NCI-H510A treated with DMSO at 0.1 percent for 48 hours (cell line): ENCODE data around the gene ABL2.
A peak's percentile ranks its signal among the peaks of the same experiment; 100 is the strongest.

Experiments
- DNase-seq: peaks from one replicate; lab custom pipeline; 2025; lab: John Stamatoyannopoulos, UW

The ABL2 gene

GRCh38 chr1:179094818-179095217, 134.7 kb downstream of the ABL2 start:
- peak; percentile 19 for DNase-seq

- DNase-seq, result no peak
These were observed 136.5 kb downstream of the ABL2 start for GRCh38 chr1:179092896-179093461.

- no peak for DNase-seq
These were observed 137.7 kb downstream of the ABL2 start for GRCh38 chr1:179091691-179092165.

GRCh38 chr1:179090923-179091322, 138.6 kb downstream of the ABL2 start:
- no peak for DNase-seq

- no peak for DNase-seq
These were observed 139.0 kb downstream of the ABL2 start for GRCh38 chr1:179090522-179090921.

- no peak for DNase-seq
These were observed 139.5 kb downstream of the ABL2 start for GRCh38 chr1:179089827-179090482.

GRCh38 chr1:179087665-179088064, 141.8 kb downstream of the ABL2 start:
- DNase-seq, result peak; percentile 46

- no peak for DNase-seq
These were observed 145.9 kb downstream of the ABL2 start for GRCh38 chr1:179083533-179083932.

- DNase-seq, result no peak
These were observed 146.5 kb downstream of the ABL2 start for GRCh38 chr1:179082999-179083335.

- peak; percentile 58 for DNase-seq
These were observed 147.0 kb downstream of the ABL2 start for GRCh38 chr1:179082333-179082998.

GRCh38 chr1:179081687-179082332, 147.7 kb downstream of the ABL2 start, which contains the start of gene TOR3A:
Gene TOR3A (plus strand): TSS chr1:179082070. CDS start chr1:179082129, 59 bp downstream.
- DNase-seq, result peak; percentile 89

- DNase-seq, result peak; percentile 34
These were observed 148.4 kb downstream of the ABL2 start for GRCh38 chr1:179080866-179081686.

GRCh38 chr1:179079113-179079761, 150.2 kb downstream of the ABL2 start:
- DNase-seq, result peak; percentile 87

- no peak for DNase-seq
These were observed 152.1 kb downstream of the ABL2 start for GRCh38 chr1:179077396-179077795.

- no peak for DNase-seq
These were observed 163.0 kb downstream of the ABL2 start for GRCh38 chr1:179066471-179066870.

GRCh38 chr1:179061360-179062282, 167.9 kb downstream of the ABL2 start:
- no peak for DNase-seq

GRCh38 chr1:179058487-179059483, 170.7 kb downstream of the ABL2 start:
- no peak for DNase-seq

GRCh38 chr1:179055937-179056336, 173.5 kb downstream of the ABL2 start:
- no peak for DNase-seq

GRCh38 chr1:179053486-179053885, 176.0 kb downstream of the ABL2 start:
- DNase-seq, result no peak
